K562 (cell line): Measurements from ENCODE around the gene SLC37A4.

Experiments used
- CBFA2T3 ChIP-seq: fragments of 450-650 bp; IDR thresholded peaks from 2 replicates; pipeline ENCODE4 v1.6.1; 2017
- PCBP1 ChIP-seq: fragments of 200-400 bp; formaldehyde crosslinking; IDR thresholded peaks from 2 replicates; pipeline ENCODE4 v1.6.1; 2018; ENCODE audit warnings: mild to moderate bottlenecking, low read depth, low read length; ENCODE audit not compliant: poor library complexity, severe bottlenecking
- POLR2A ChIP-seq: fragments of 450-650 bp; conservative IDR thresholded peaks from 2 replicates; pipeline ENCODE4 v1.6.1; 2016
- SP1 ChIP-seq: sonication (generic); formaldehyde crosslinking; IDR thresholded peaks from 2 replicates; pipeline ENCODE4 v1.8.1; 2022; ENCODE audit warnings: mild to moderate bottlenecking, missing genetic modification reagents
- ZNF224 ChIP-seq: sonication (generic); formaldehyde crosslinking; IDR thresholded peaks from 2 replicates; pipeline ENCODE4 v1.8.0; 2022; ENCODE audit warnings: mild to moderate bottlenecking, missing genetic modification reagents
- TF ChIP-seq, protein P1 (sequence below): fragments of 450-650 bp; IDR thresholded peaks from 2 replicates; pipeline ENCODE4 v1.6.1; 2016; ENCODE audit warnings: low read depth, mild to moderate bottlenecking, moderate library complexity
- TF ChIP-seq, protein P2 (sequence below): sonication (generic); formaldehyde crosslinking; IDR thresholded peaks from 2 replicates; pipeline ENCODE4 v1.8.1; 2022; ENCODE audit warnings: missing genetic modification reagents

DNA sequence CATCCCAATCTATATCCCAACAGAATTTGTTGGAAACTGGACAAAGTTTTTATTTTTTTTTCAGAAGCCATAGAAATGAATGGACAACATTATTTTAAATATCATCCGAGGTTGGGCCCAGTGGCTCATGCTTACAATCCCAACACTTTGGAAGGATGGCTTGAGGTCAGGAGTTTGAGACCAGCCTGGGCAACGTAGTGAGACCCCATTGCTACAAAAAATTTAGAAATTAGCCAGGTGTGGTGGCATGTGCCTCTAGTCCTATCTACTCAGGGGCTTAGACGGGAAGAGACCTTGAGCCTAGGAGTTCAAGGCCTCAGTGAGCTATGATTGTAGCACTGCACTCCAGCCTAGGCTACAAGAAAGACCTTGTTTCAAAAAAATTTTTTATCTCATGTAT is 4.1 kb upstream of the SLC37A4 start:
- TF ChIP-seq, protein P1, sequence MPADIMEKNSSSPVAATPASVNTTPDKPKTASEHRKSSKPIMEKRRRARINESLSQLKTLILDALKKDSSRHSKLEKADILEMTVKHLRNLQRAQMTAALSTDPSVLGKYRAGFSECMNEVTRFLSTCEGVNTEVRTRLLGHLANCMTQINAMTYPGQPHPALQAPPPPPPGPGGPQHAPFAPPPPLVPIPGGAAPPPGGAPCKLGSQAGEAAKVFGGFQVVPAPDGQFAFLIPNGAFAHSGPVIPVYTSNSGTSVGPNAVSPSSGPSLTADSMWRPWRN, result no peak
- TF ChIP-seq, protein P2, sequence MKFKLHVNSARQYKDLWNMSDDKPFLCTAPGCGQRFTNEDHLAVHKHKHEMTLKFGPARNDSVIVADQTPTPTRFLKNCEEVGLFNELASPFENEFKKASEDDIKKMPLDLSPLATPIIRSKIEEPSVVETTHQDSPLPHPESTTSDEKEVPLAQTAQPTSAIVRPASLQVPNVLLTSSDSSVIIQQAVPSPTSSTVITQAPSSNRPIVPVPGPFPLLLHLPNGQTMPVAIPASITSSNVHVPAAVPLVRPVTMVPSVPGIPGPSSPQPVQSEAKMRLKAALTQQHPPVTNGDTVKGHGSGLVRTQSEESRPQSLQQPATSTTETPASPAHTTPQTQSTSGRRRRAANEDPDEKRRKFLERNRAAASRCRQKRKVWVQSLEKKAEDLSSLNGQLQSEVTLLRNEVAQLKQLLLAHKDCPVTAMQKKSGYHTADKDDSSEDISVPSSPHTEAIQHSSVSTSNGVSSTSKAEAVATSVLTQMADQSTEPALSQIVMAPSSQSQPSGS, result no peak
- TF ChIP-seq PCBP1, result no peak
- TF ChIP-seq SP1 (CRISPR knock-in tag), result no peak
- TF ChIP-seq CBFA2T3, result no peak
- no peak for TF ChIP-seq ZNF224 (CRISPR knock-in tag)
- no peak for TF ChIP-seq POLR2A
